HG03175 (cell line): ENCODE data around the gene GPC5.
"Not testable (repeated sequence)": the region's sequence is repeated elsewhere in the genome, so short reads cannot be mapped to it uniquely, and the experiment has no call there.

Experiments
- ATAC-seq: cut with Tn5 transposase; IDR thresholded peaks from one replicate; pipeline ENCODE4 v1.9.1; 2021; ENCODE audit warnings: mild to moderate bottlenecking, moderate library complexity; ENCODE audit not compliant: unreplicated experiment

GPC5 gene

DNA sequence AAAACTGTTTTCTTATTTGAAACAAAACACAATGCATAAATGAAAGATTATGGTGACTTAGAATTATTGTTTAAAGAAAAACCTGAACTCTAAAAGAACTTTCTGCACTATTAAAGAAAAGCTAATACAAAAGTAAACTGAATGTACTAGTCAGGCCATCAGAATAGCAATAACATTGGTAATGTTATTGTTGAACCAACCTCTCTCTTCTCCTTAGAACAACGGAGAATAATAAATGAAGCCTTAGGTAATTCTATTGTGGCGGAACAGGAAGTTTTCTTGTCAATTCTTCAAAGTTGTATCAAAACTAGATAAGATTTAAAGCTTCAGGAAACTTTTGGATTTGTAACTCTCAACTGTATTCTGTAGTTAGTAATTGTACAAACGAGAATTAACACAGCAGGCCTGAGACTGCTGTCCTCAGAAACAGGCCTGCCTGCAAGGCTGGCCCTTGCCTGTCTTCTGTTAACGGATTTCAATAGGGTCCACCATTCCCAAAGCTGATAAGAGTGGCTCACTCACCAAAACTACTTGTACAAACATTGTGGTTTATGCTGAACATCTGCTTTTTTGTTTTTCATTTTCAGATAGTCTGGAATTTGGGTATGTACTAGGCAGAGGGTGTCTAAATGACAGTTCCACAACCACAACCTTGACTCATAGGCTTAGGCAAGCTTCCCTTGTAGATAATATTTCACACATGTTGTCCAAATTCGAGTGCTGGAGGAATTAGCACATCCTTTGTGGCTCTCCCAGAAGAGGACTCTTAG, 825.8 kb downstream of the GPC5 start:
- no peak for ATAC-seq

DNA sequence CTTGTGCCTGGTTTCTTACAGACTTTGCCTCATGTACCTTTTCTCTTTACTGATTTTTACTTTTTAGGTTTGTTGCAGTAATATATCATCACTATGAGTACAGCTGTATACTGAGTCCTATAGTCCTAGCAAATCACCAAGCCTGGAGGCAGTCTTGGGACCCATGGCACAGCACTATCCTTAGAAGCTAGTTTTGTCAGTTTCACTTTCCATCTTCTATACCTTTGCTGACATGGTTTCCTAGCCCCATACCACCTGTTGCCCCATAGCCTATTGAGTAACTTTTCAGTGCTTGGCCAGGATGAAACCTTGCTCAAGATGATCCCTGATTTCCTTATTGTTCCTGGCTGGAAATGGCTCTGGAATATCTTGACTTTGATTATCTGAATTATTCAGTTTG, 826.4 kb downstream of the GPC5 start:
- ATAC-seq, result no peak

GRCh38 chr13:92225861-92226260, 827.4 kb downstream of the GPC5 start:
- no peak for ATAC-seq

GRCh38 chr13:92232871-92233270, 834.5 kb downstream of the GPC5 start:
- ATAC-seq, result no peak

DNA sequence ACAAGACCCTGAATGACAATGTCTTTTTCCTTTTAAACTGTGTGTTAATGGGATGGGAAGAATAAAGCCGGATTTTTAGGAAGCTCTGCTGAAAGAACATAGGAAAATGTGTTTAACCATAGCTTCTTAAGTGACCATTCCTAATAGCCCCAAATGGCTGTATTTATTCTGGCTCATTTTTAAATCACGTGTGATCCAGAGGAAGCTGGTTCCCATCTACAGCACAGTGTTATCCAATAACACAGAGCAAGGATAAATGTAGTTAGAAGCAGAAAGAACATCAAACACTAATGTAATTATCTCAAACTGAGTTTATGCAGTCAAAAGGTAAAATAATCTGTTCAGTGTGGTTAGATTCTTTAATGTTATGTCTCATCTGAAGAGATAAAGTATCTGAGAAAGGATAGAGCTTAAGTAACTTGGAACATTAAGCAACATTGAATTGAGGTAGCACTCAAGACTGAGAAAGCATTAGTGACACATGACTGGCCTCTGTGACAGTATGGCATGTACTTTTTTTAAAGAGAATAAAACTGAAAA, 853.3 kb downstream of the GPC5 start:
- no peak for ATAC-seq

- no peak for ATAC-seq
These were observed 857.1 kb downstream of the GPC5 start for GRCh38 chr13:92255526-92255925.

DNA sequence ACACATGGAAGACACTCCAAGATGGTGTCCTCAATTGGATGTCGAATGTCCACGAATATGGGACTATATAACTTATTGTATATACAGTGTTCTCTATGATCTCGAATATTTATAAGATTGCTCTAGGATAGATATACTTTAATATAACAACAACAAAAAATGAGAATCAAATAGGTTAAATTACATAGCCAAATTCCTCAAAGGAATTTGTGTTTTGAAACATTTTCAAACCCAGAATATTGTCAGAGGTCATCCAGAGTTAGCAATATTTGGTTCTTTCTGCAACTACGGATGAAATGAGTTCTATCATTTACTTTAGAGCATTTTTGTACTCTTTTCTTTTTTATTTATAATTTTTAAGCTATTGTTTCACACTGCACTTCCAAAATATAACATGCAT, 857.8 kb downstream of the GPC5 start:
- ATAC-seq, result no peak

DNA sequence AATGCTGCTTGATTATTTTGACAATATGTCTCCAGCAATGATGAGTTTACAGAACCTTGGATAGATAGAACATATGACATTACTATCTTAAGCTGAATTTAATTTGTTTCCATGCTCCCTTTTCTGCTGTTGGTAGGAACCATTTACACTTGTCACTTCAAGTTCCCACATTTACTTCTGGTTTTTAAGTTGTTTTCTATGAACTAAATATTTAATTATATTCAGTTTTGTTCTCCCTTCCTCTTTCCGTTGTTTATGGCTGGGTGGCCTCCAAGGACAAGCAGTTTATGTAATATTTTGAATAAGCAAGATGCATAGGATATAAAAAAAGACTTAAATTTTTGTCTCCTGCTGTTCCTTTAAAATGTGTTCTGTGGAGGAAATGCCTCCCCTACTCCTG, 860.6 kb downstream of the GPC5 start:
- ATAC-seq, result no peak

- no peak for ATAC-seq
These were observed 861.1 kb downstream of the GPC5 start for GRCh38 chr13:92259523-92259922.

DNA sequence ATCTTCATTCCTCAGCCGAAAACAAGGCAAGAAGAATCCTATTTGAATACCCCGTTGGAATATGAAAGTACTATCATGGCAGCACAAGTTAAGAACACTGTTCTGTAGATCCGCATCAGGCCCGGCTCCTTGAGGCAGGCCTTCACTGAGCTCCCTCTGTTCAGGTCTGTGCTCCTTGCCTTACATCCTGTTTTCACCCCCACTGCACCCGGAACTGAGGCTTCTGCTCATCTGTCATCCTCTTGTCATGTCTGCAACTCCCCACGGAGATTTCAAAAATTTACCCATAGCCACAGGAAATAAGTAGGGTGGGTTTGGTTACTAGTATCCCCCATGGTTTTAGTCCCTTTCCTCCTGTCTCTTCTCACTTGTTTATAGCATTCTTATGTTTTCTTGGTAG, 861.9 kb downstream of the GPC5 start:
- ATAC-seq, result no peak

- no peak for ATAC-seq
These were observed 863.8 kb downstream of the GPC5 start for GRCh38 chr13:92262100-92262788.

DNA sequence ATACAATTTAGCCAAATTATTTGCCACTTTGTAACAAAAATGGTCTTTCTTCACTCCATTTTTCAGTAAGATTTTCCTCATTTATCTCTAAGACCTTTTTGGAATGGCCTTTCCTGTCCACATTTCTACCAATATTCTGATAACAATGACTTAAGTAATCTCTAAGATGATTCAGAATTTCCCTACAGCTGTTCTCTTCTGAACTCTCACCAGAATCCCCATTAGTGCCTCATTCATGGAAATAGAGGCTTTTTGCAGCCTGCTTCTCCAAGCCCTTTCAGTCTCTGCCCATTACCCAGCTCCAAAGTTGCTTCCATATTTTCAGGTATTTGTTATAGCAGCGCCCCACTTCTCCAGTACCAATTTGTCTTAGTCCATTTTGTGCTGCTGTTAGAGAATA, 867.0 kb downstream of the GPC5 start:
- ATAC-seq, result no peak

GRCh38 chr13:92270990-92271389, 872.6 kb downstream of the GPC5 start:
- ATAC-seq, result no peak

DNA sequence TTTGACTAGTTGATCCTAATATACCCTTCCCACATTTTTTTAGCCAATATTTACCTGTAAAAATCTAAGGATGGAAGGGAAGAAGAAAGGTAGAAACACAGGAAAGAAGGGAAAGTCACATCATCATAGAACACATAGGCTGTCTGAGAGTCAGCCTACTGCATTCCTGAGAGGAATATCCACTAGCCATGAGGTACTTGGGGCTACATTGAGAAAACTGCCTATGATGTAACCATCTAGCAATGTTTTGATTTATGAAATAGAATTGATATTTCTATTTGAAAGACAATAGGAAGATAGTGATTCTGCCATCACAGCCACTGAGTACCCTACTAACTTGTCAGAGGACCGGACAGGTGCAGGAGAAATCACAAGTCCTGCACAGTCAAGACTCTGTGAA, 873.8 kb downstream of the GPC5 start:
- ATAC-seq, result no peak

- ATAC-seq, result not testable (repeated sequence)
These were observed 882.6 kb downstream of the GPC5 start for GRCh38 chr13:92280986-92281385.

GRCh38 chr13:92290718-92291307, 892.4 kb downstream of the GPC5 start:
- ATAC-seq, result not testable (repeated sequence)

GRCh38 chr13:92294533-92294932, 896.1 kb downstream of the GPC5 start:
- not testable (repeated sequence) for ATAC-seq

GRCh38 chr13:92296154-92296671, 897.8 kb downstream of the GPC5 start:
- ATAC-seq, result not testable (repeated sequence)

GRCh38 chr13:92297971-92298942, 899.8 kb downstream of the GPC5 start:
- no peak for ATAC-seq

DNA sequence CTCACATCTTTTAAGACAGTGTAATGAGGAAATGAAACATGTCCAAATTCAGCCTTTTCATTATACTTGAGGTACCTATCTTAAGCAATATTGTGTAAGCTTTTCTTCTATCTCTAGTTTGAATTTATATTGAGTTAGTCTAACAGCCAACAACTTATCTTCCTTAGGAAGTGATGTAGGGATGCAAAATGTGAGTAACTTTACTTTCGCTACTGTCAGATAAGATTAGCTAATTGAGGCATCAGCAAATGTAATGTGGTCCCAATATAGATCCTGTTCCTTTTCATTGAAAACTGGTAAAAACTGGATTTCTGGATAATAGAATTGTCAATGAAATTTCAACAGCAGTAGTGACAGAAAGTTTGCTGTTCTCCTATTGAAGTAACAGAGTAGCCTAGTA, 902.2 kb downstream of the GPC5 start:
- ATAC-seq, result no peak
